HepG2 (cell line): ENCODE results near the gene RUSF1. TPM values are rescaled to one million over a fixed set of nuclear protein-coding genes. Genes with fewer than 3 reads are reported as not detected.

Experiments used
- ATF5 ChIP-seq: sonication (generic); formaldehyde crosslinking; IDR thresholded peaks from 2 replicates; pipeline ENCODE4 v1.4.0; 2020; ENCODE audit warnings: mild to moderate bottlenecking, low read depth, missing genetic modification reagents
- BRD4 ChIP-seq: sonication (generic); formaldehyde crosslinking; IDR thresholded peaks from 2 replicates; pipeline ENCODE4 v1.4.0; 2020; ENCODE audit warnings: missing genetic modification reagents
- CBX5 ChIP-seq: sonication (generic); formaldehyde crosslinking; IDR thresholded peaks from 2 replicates; pipeline ENCODE4 v1.4.0; 2020; ENCODE audit warnings: missing genetic modification reagents, borderline replicate concordance
- CENPBD1 ChIP-seq: sonication (generic); formaldehyde crosslinking; IDR thresholded peaks from 2 replicates; pipeline ENCODE4 v1.8.0; 2022; ENCODE audit warnings: missing genetic modification reagents, low read depth, mild to moderate bottlenecking, borderline replicate concordance
- ERF ChIP-seq: IDR thresholded peaks from 2 replicates; pipeline ENCODE4 v1.6.1; 2018; ENCODE audit warnings: missing biosample characterization, missing genetic modification reagents
- JUNB ChIP-seq: sonication (generic); formaldehyde crosslinking; IDR thresholded peaks from 2 replicates; pipeline ENCODE4 v1.8.0; 2022; ENCODE audit warnings: missing genetic modification reagents, mild to moderate bottlenecking, borderline replicate concordance
- MTF1 ChIP-seq: sonication (generic); formaldehyde crosslinking; IDR thresholded peaks from 2 replicates; pipeline ENCODE4 v1.5.0; 2020; ENCODE audit warnings: missing genetic modification reagents
- MXD1 ChIP-seq: sonication (generic); formaldehyde crosslinking; IDR thresholded peaks from 2 replicates; pipeline ENCODE4 v1.4.0; 2020; ENCODE audit warnings: mild to moderate bottlenecking, missing genetic modification reagents
- MYC ChIP-seq: sonication (generic); formaldehyde crosslinking; IDR thresholded peaks from 2 replicates; pipeline ENCODE4 v1.9.0; 2021; ENCODE audit warnings: missing genetic modification reagents, borderline replicate concordance
- PAX8 ChIP-seq: sonication (generic); formaldehyde crosslinking; IDR thresholded peaks from 2 replicates; pipeline ENCODE4 v1.8.0; 2022; ENCODE audit warnings: mild to moderate bottlenecking, missing genetic modification reagents, borderline replicate concordance
- POLR2A ChIP-seq, 2 experiments: IDR thresholded peaks; 2 replicates each; pipeline ENCODE4 v1.6.1; 2011; ENCODE audit warnings: low read depth in 2 of 2, low read length in 2 of 2, mild to moderate bottlenecking in 1 of 2, moderate library complexity in 1 of 2; ENCODE audit not compliant: insufficient read depth in 1 of 2
- TRIM22 ChIP-seq: fragments of 450-650 bp; IDR thresholded peaks from 2 replicates; pipeline ENCODE4 v1.6.1; 2017
- ZNF142 ChIP-seq: sonication (generic); formaldehyde crosslinking; IDR thresholded peaks from 2 replicates; pipeline ENCODE4 v1.4.0; 2020; ENCODE audit warnings: missing genetic modification reagents
- ZNF30 ChIP-seq: sonication (generic); formaldehyde crosslinking; IDR thresholded peaks from 2 replicates; pipeline ENCODE4 v1.5.0; 2020; ENCODE audit warnings: mild to moderate bottlenecking, missing genetic modification reagents
- ZNF572 ChIP-seq: sonication (generic); formaldehyde crosslinking; IDR thresholded peaks from 2 replicates; pipeline ENCODE4 v1.5.1; 2020; ENCODE audit warnings: mild to moderate bottlenecking, missing genetic modification reagents
- ZNF616 ChIP-seq: sonication (generic); formaldehyde crosslinking; IDR thresholded peaks from 2 replicates; pipeline ENCODE4 v1.5.0; 2020; ENCODE audit warnings: low read depth, mild to moderate bottlenecking, missing genetic modification reagents
- ZNF704 ChIP-seq: sonication (generic); formaldehyde crosslinking; IDR thresholded peaks from 2 replicates; pipeline ENCODE4 v1.8.1; 2023; ENCODE audit warnings: mild to moderate bottlenecking, inconsistent platforms, moderate library complexity, missing genetic modification reagents, borderline replicate concordance
- ZSCAN12 ChIP-seq: sonication (generic); formaldehyde crosslinking; IDR thresholded peaks from 2 replicates; pipeline ENCODE4 v1.9.0; 2021; ENCODE audit warnings: mild to moderate bottlenecking, missing genetic modification reagents
- polyA plus RNA-seq, 8 experiments: library from polyadenylated mRNA; depleted of rRNA in 3 of 8; stranded (reverse) in 7 of 8; unstranded in 1 of 8; fragments of >200 nt; fragmentation: Illumina TruSeq in 4 of 8; extraction: Trizol in 4 of 8; gene quantifications; 2 replicates each; pipeline versions ENCODE4 v1.2.1 to v1.2.3, GENCODE V29; 2011 to 2016; ENCODE audit warnings: low read depth in 4 of 8, missing spikeins in 1 of 8, mixed read lengths in 1 of 8; ENCODE audit not compliant: insufficient read depth in 1 of 8
- total RNA-seq, 5 experiments: library from RNA; depleted of rRNA; stranded (reverse); fragments of >200 nt; fragmentation: Illumina TruSeq; extraction: Trizol; gene quantifications; 2 replicates each; pipeline ENCODE4 v1.2.3, GENCODE V29; 2016; ENCODE audit warnings: low read depth in 1 of 5

Gene RUSF1
- total and polyA plus RNA-seq, 2 of the 13 experiments (the other 11 are each of a cell fraction or from before 2014, with no cell fraction given): 40.8 to 50.2 TPM

GRCh38 chr16:31477220-31478216 lies 30.7 kb downstream of the RUSF1 start (continued):
- TF ChIP-seq ZSCAN12 (CRISPR knock-in tag) (no peak), CENPBD1 (0 out of 2 replicates have a peak, but pooled peaks have one; percentile 47), CBX5 (no peak; the same call in 1 of the 2 replicates), ZNF704 (CRISPR knock-in tag) (no peak; the same call in 1 of the 2 replicates), MXD1 (CRISPR knock-in tag) (peak; percentile 88), ZNF30 (no peak), MYC (CRISPR knock-in tag) (peak; percentile 68), ZNF616 (no peak; the same call in 1 of the 2 replicates), ERF (peak; percentile 88), MTF1 (0 out of 2 replicates have a peak, but pooled peaks have one; percentile 33), ATF5 (peak; percentile 56; the same call in 1 of the 2 replicates), ZNF572 (CRISPR knock-in tag) (no peak), ZNF142 (CRISPR knock-in tag) (0 out of 2 replicates have a peak, but pooled peaks have one; percentile 27), TRIM22 (no peak), PAX8 (peak; percentile 19; the same call in 1 of the 2 replicates), JUNB (no peak), POLR2A (IDR thresholded peaks at IDR 0.05; ENCODE audit: insufficient read depth in 1 of 2, low read depth in 2 of 2, low read length in 2 of 2) (peak; percentile 42 to 45; a peak in 1 of 4 replicates), BRD4 (CRISPR knock-in tag) (peak; percentile 78; the same call in 1 of the 2 replicates)
